Stimulated activated CD8-positive, alpha-beta memory T cell treated with anti-CD3 and anti-CD28 coated beads, Interleukin-2, amount 100 ng/mL, for 1 hour (primary cell): ENCODE data around the gene MYLK.

Experiments used
- DNase-seq, 2 donors: peaks; one replicate each; pipeline ENCODE4 v3.0.0-alpha.2; 2020; ENCODE audit warnings: low read depth in 2 of 2

The MYLK gene

GRCh38 chr3:123819949-123820348 is 64.2 kb downstream of the MYLK start:
- no peak for DNase-seq

DNA sequence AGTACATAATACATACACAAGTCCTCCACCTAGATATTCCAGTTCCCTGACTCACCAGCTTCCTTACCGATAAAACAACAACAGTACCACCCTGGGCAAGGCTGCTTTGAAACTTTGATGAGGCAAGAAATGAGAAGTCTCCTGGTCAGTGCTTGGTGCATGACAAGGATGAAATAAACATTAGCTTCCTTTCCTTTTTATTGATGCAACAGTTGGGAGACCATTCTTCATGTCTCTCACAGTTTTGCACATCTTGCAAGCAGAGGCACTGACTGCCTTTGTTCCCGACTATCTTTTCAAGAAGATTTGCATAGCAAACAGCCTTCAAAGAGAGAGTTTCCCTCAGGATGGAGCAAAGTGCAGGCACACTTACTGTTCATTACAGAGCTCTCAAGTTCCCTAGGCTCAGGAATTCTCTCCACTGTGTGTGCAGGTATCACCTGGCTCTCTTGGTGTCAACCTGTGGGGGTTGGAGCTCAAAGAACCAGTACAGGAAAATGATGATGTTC is 65.2 kb downstream of the MYLK start:
- DNase-seq: no peak

DNA sequence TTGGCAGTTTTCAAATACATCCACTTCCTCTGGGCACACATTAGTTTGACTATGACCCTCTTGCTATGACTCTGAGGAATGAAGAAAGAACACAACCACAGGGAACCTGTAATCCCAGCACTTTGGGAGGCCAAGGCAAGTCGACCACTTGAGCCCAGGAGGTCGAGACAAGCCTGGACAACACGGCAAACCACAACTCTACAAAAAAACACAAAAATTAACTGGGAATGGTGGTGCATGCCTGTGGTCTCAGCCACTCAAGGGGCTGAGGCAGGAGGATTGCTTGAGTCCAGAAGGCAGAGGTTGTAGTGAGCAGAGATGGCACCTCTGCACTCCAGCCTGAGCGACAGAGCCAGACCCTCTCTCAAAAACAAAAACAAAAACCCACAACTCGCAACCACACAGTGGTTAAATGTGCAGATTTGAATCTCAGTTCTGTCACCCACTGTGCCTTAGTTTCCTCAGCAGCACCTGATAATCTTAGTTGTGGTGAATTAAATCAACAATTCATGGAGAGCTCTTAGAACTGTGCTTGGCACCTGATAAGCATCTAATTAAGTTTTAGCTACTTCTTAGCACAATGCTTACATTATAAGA is 65.7 kb downstream of the MYLK start:
- no peak for DNase-seq

GRCh38 chr3:123817413-123817812 is 66.7 kb downstream of the MYLK start:
- DNase-seq: no peak

- DNase-seq: no peak
These were observed 67.4 kb downstream of the MYLK start for GRCh38 chr3:123816673-123817207.

GRCh38 chr3:123815981-123816380 is 68.2 kb downstream of the MYLK start:
- no peak for DNase-seq

GRCh38 chr3:123813876-123814275 is 70.3 kb downstream of the MYLK start:
- no peak for DNase-seq

GRCh38 chr3:123809597-123809996 is 74.5 kb downstream of the MYLK start:
- no peak for DNase-seq

- no peak for DNase-seq
These were observed 75.3 kb downstream of the MYLK start for GRCh38 chr3:123808812-123809211.

DNA sequence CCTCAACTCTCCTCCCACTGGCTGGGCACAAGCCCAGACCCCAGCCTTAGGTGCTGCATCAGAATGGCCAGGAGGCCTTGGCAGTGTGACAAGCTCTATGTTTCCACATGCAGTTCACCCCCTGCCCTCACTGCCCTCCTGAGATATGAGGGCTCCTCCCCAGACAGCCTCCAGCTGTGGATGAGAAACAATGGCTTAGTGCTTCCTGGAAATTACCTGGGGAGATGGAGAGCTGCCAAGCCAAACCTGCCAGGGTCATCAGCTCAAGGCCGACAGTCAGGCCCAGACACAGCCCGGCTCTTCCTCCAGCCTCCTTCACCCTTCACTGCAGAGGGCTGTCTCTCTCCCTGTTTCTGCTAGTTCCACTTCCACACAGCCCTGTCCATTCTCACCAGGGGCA is 76.3 kb downstream of the MYLK start:
- no peak for DNase-seq

DNA sequence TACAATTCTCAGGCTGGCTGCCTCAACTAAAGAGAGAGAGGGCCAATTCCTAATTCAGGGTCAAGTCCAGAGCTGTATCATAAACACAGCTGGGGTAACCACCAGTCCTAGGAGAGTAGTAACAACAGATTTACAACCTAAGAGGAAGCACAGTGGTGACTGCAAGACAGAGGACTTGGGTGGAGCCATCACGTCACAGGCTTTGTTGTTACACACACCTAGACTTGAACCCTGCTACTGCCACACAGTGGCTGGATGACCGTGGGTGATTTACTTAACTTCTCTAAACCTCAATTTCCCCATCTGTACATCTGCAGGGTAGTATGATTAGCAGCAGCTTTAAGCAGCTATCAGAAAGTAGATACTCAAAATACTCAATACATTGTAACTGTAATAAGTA is 78.6 kb downstream of the MYLK start:
- no peak for DNase-seq

- DNase-seq: no peak
These were observed 79.0 kb downstream of the MYLK start for GRCh38 chr3:123805101-123805500.

GRCh38 chr3:123804676-123805075 is 79.5 kb downstream of the MYLK start:
- no peak for DNase-seq

- DNase-seq: no peak
These were observed 80.6 kb downstream of the MYLK start for GRCh38 chr3:123803521-123803920.

- no peak for DNase-seq
These were observed 82.0 kb downstream of the MYLK start for GRCh38 chr3:123802007-123802625.

- DNase-seq: no peak
These were observed 82.7 kb downstream of the MYLK start for GRCh38 chr3:123801474-123801873.

DNA sequence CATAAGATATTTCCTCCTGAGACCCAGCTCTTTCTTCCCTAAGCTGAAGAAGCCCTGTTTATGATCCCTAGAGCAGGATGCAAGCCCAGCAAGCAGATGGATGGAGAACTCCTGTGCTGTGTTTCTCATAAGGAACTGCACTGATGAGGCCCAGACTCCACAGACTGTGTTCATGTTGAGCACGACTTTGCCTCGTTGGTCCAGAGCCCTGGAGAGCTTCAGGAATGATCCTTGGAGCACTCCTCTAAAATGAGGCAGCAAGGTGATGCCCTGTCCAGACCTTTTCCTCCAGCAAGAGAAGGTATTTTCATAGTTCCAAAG is 83.8 kb downstream of the MYLK start:
- no peak for DNase-seq

- no peak for DNase-seq
These were observed 84.4 kb downstream of the MYLK start for GRCh38 chr3:123799544-123800361.

DNA sequence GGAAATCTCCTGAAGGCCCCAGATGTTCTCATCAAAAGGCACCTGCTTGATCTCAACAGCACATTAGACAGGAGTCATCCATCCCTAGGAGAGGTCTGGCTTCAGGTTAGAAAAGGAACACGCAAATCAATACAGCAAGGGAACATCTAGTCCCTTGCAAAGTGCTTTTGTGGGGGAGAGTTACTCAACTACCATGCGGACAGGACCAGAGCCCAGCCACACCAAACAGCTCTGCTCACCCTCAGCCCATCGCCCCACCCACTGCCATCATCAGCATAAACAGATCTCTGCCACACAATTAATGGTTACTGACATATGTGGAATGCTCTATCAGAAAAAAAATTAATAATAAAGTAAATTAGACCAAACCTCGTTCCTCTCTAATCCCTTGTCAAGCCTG is 85.6 kb downstream of the MYLK start:
- no peak for DNase-seq

GRCh38 chr3:123795471-123796251 is 88.5 kb downstream of the MYLK start:
- no peak for DNase-seq

GRCh38 chr3:123793425-123793824 is 90.7 kb downstream of the MYLK start:
- DNase-seq: no peak
